H9 (cell line): ENCODE data around the gene DAAM2. TPM values are rescaled to one million over a fixed set of nuclear protein-coding genes. Genes with fewer than 3 reads are reported as not detected.

Source experiments
- DNase-seq: peaks from one replicate; pipeline ENCODE4 v3.0.0-alpha.2; 2017
- H2AFZ ChIP-seq: one replicate; pipeline ENCODE4 v1.6.1; 2013; ENCODE audit warnings: mild to moderate bottlenecking, low read length, control low read depth, moderate library complexity
- H2AK5ac ChIP-seq: 2 replicates; pipeline ENCODE4 v1.6.1; 2013; ENCODE audit warnings: low read length, control low read depth, mixed read lengths; ENCODE audit not compliant: insufficient read length
- H2BK120ac ChIP-seq: one replicate; pipeline ENCODE4 v1.6.1; 2013; ENCODE audit warnings: low read depth, mild to moderate bottlenecking, low read length, control low read depth, inconsistent platforms; ENCODE audit not compliant: poor library complexity, severe bottlenecking
- H2BK12ac ChIP-seq: 2 replicates; pipeline ENCODE4 v1.6.1; 2013; ENCODE audit warnings: low read length, control low read depth, mixed read lengths, low read depth; ENCODE audit not compliant: insufficient read length
- H2BK15ac ChIP-seq: 2 replicates; pipeline ENCODE4 v1.6.1; 2013; ENCODE audit warnings: low read depth, low read length, control low read depth
- H2BK20ac ChIP-seq: one replicate; pipeline ENCODE4 v1.6.1; 2013; ENCODE audit warnings: low read depth, mild to moderate bottlenecking, low read length, control low read depth, inconsistent platforms; ENCODE audit not compliant: poor library complexity, severe bottlenecking
- H2BK5ac ChIP-seq: 2 replicates; pipeline ENCODE4 v1.6.1; 2013; ENCODE audit warnings: low read length, control low read depth, mixed read lengths; ENCODE audit not compliant: insufficient read length
- H3K14ac ChIP-seq: 2 replicates; pipeline ENCODE4 v1.6.1; 2013; ENCODE audit warnings: low read length, control low read depth; ENCODE audit not compliant: insufficient read depth
- H3K18ac ChIP-seq: 2 replicates; pipeline ENCODE4 v1.6.1; 2013; ENCODE audit warnings: low read depth, mild to moderate bottlenecking, mixed read lengths, low read length, control low read depth; ENCODE audit not compliant: insufficient read length
- H3K23ac ChIP-seq: 2 replicates; pipeline ENCODE4 v1.6.1; 2013; ENCODE audit warnings: low read length, control low read depth, mixed read lengths, low read depth; ENCODE audit not compliant: insufficient read length
- H3K23me2 ChIP-seq: 2 replicates; pipeline ENCODE4 v1.6.1; 2013; ENCODE audit warnings: low read depth, mild to moderate bottlenecking, mixed read lengths, low read length, control low read depth; ENCODE audit not compliant: insufficient read length, poor library complexity, severe bottlenecking
- H3K27ac ChIP-seq: 2 replicates; pipeline ENCODE4 v1.5.1; 2013; ENCODE audit warnings: low read length, control low read depth, mixed read lengths, low read depth; ENCODE audit not compliant: insufficient read length
- H3K27me3 ChIP-seq: 2 replicates; pipeline ENCODE4 v1.6.1; 2013; ENCODE audit warnings: low read length, control low read depth, inconsistent platforms; ENCODE audit not compliant: insufficient read depth
- H3K4ac ChIP-seq: 2 replicates; pipeline ENCODE4 v1.6.1; 2013; ENCODE audit warnings: low read depth, mild to moderate bottlenecking, control low read depth, inconsistent platforms, low read length, moderate library complexity
- H3K4me1 ChIP-seq: 2 replicates; pipeline ENCODE4 v1.6.1; 2013; ENCODE audit warnings: low read length, control low read depth, inconsistent platforms; ENCODE audit not compliant: insufficient read depth
- H3K4me2 ChIP-seq: 2 replicates; pipeline ENCODE4 v1.6.1; 2013; ENCODE audit warnings: low read length, control low read depth, mixed read lengths; ENCODE audit not compliant: insufficient read length, insufficient read depth
- H3K56ac ChIP-seq: 2 replicates; pipeline ENCODE4 v1.6.1; 2013; ENCODE audit warnings: low read depth, mild to moderate bottlenecking, mixed read lengths, low read length, control low read depth; ENCODE audit not compliant: insufficient read length
- H3K79me1 ChIP-seq: 2 replicates; pipeline ENCODE4 v1.6.1; 2013; ENCODE audit warnings: low read depth, mild to moderate bottlenecking, moderate library complexity, low read length, control low read depth, inconsistent platforms; ENCODE audit not compliant: insufficient read depth, poor library complexity, severe bottlenecking
- H3K79me2 ChIP-seq: 2 replicates; pipeline ENCODE4 v1.6.1; 2013; ENCODE audit warnings: low read length, control low read depth, inconsistent platforms; ENCODE audit not compliant: insufficient read depth
- H3K9ac ChIP-seq: 2 replicates; pipeline ENCODE4 v1.6.1; 2013; ENCODE audit warnings: low read length, control low read depth, mixed read lengths; ENCODE audit not compliant: insufficient read length; ENCODE audit errors: extremely low read depth
- H3K9me3 ChIP-seq: one replicate; pipeline ENCODE4 v1.6.1; 2013; ENCODE audit warnings: low read depth, low read length, inconsistent platforms; ENCODE audit not compliant: control insufficient read depth
- H3T11ph ChIP-seq: one replicate; pipeline ENCODE4 v1.6.1; 2013; ENCODE audit warnings: mild to moderate bottlenecking, low read length, control low read depth, inconsistent platforms
- H4K20me1 ChIP-seq: one replicate; pipeline ENCODE4 v1.6.1; 2013; ENCODE audit not compliant: control insufficient read depth, insufficient read length, insufficient read depth
- H4K5ac ChIP-seq: 2 replicates; pipeline ENCODE4 v1.6.1; 2013; ENCODE audit warnings: low read depth, mild to moderate bottlenecking, mixed read lengths, low read length, control low read depth; ENCODE audit not compliant: insufficient read length
- H4K8ac ChIP-seq: replicated peaks from 2 replicates; pipeline ENCODE4 v1.6.1; 2013; ENCODE audit warnings: low read length, control low read depth, mixed read lengths, low read depth; ENCODE audit not compliant: insufficient read length
- H4K91ac ChIP-seq: 2 replicates; pipeline ENCODE4 v1.6.1; 2013; ENCODE audit warnings: low read depth, mild to moderate bottlenecking, moderate library complexity, mixed read lengths, low read length, control low read depth; ENCODE audit not compliant: insufficient read length
- H3K27ac Mint-ChIP-seq, 3 experiments: 2 replicates in 2 of 3; 3 replicates in 1 of 3; pipeline ENCODE4 v1.8.0; 2020 to 2021; ENCODE audit warnings: mixed read lengths in 3 of 3, mild to moderate bottlenecking in 1 of 3, moderate library complexity in 1 of 3
- H3K27me3 Mint-ChIP-seq: 2 replicates; pipeline ENCODE4 v1.8.0; 2021; ENCODE audit warnings: low read depth, mild to moderate bottlenecking, moderate library complexity, mixed read lengths
- H3K36me3 Mint-ChIP-seq, 3 experiments: 2 replicates in 2 of 3; 3 replicates in 1 of 3; pipeline ENCODE4 v1.8.0; 2020 to 2021; ENCODE audit warnings: low read depth in 3 of 3, mixed read lengths in 3 of 3; ENCODE audit not compliant: insufficient read depth in 1 of 3
- H3K4me1 Mint-ChIP-seq, 2 experiments: 2 replicates each; pipeline ENCODE4 v1.8.0; 2020; ENCODE audit warnings: mixed read lengths in 2 of 2
- H3K4me3 Mint-ChIP-seq, 2 experiments: 2 replicates in 1 of 2; 3 replicates in 1 of 2; pipeline ENCODE4 v1.8.0; 2020 to 2021; ENCODE audit warnings: mild to moderate bottlenecking in 2 of 2, mixed read lengths in 2 of 2, moderate library complexity in 1 of 2
- H3K9me3 Mint-ChIP-seq, 2 experiments: 2 replicates in 1 of 2; 3 replicates in 1 of 2; pipeline ENCODE4 v1.8.0; 2020; ENCODE audit warnings: mild to moderate bottlenecking in 2 of 2, mixed read lengths in 2 of 2, moderate library complexity in 1 of 2
- CTCF ChIP-seq: fragments of 200-600 bp; sonication (generic); conservative IDR thresholded peaks from 3 replicates; pipeline ENCODE4 v1.8.0; 2021; ENCODE audit warnings: antibody characterized with exemption, mild to moderate bottlenecking
- total RNA-seq: library from RNA; stranded (reverse); gene quantifications from 2 replicates; pipeline ENCODE4 v1.2.1, GENCODE V29; 2021

The DAAM2 gene
- total RNA-seq, 1 experiment from 2014 or later = 1.1 TPM

GRCh38 chr6:39910164-39910563 is 118.0 kb downstream of the DAAM2 start:
- H4K5ac ChIP-seq = no peak overlapping the region
- H3K9me3 Mint-ChIP-seq = no peaks in the 10 kb centered on the region
- H4K8ac ChIP-seq = no peak overlapping the region
- H3K23me2 ChIP-seq = no peaks in the 10 kb centered on the region
- H3K23ac ChIP-seq = no peak overlapping the region
- no peak overlapping the region for H2AK5ac ChIP-seq
- no peak overlapping the region for H2BK5ac ChIP-seq
- no peak overlapping the region for H3K18ac ChIP-seq
- no peaks in the 10 kb centered on the region for H4K20me1 ChIP-seq
- H3K14ac ChIP-seq = no peak overlapping the region
- H2BK20ac ChIP-seq = no peak overlapping the region
- H2BK12ac ChIP-seq = no peak overlapping the region
- peaks cover 5 to 6% of the 10 kb centered on the region in 2 experiments; a peak in 2 of 4 replicates for H3K4me1 Mint-ChIP-seq
- DNase-seq = no peak
- H3K79me1 ChIP-seq = no peaks in the 10 kb centered on the region
- H2BK120ac ChIP-seq = no peak overlapping the region
- H3K27ac Mint-ChIP-seq = peak overlapping the region in 2 of 3 experiments; percentile 41 to 49; a peak in 3 of 7 replicates
- H2BK15ac ChIP-seq = no peak overlapping the region
- H3K27ac ChIP-seq = no peak overlapping the region
- H2AFZ ChIP-seq = no peak overlapping the region
- no peak overlapping the region for H3K4me3 Mint-ChIP-seq
- peaks cover 28 to 55% (median 34%) of the 10 kb centered on the region in 3 experiments for H3K36me3 Mint-ChIP-seq
- H3K79me2 ChIP-seq = no peaks in the 10 kb centered on the region; the same call in 1 of the 2 replicates
- no peaks in the 10 kb centered on the region for H3K9me3 ChIP-seq
- H3K4me2 ChIP-seq = no peak overlapping the region
- no peaks in the 10 kb centered on the region for H3K4me1 ChIP-seq
- no peak overlapping the region for H4K91ac ChIP-seq
- no peak overlapping the region for H3K4ac ChIP-seq
- no peak for TF ChIP-seq CTCF
- no peak overlapping the region for H3K9ac ChIP-seq
- H3K27me3 ChIP-seq = no peaks in the 10 kb centered on the region; the same call in 1 of the 2 replicates
- no peak overlapping the region for H3K56ac ChIP-seq
- no peaks in the 10 kb centered on the region for H3K27me3 Mint-ChIP-seq
- H3T11ph ChIP-seq = no peak overlapping the region
